ENCODE measurements around the gene FSTL5. TPM values are rescaled to one million over a fixed set of nuclear protein-coding genes. Genes with fewer than 3 reads are reported as not detected.

Gene FSTL5
- total RNA-seq, 1 experiment from 2014 or later = not detected

GRCh38 chr4:161517941-161518340, 645.9 kb downstream of the FSTL5 start:
- peaks cover 3 to 4% of the 10 kb centered on the region in 2 experiments; a peak in 2 of 4 replicates for H3K4me1 Mint-ChIP-seq
- H3K36me3 Mint-ChIP-seq (ENCODE audit: insufficient read depth in 1 of 3, low read depth in 3 of 3) = 0 out of 7 replicates have a peak, but pooled peaks cover 0 to 3% (median 0%) of the 10 kb centered on the region in 3 experiments
- Histone ChIP-seq H4K5ac (ENCODE audit: insufficient read length, low read depth, low read length) (no peak overlapping the region), H3K79me2 (ENCODE audit: insufficient read depth, low read length) (no peaks in the 10 kb centered on the region), H3K14ac (ENCODE audit: insufficient read depth, low read length) (no peak overlapping the region), H4K91ac (ENCODE audit: insufficient read length, low read depth, low read length) (no peak overlapping the region), H2BK12ac (ENCODE audit: insufficient read length, low read depth, low read length) (no peak overlapping the region), H3T11ph (ENCODE audit: low read length) (no peak overlapping the region), H3K23ac (ENCODE audit: insufficient read length, low read depth, low read length) (no peak overlapping the region), H3K56ac (ENCODE audit: insufficient read length, low read depth, low read length) (no peak overlapping the region), H2BK20ac (ENCODE audit: low read depth, low read length, poor library complexity, severe bottlenecking) (no peak overlapping the region), H3K18ac (ENCODE audit: insufficient read length, low read depth, low read length) (no peak overlapping the region), H3K9ac (ENCODE audit: extremely low read depth, insufficient read length, low read length) (no peak overlapping the region), H3K27ac (ENCODE audit: insufficient read length, low read depth, low read length) (no peak overlapping the region), H4K8ac (replicated peaks; ENCODE audit: insufficient read length, low read depth, low read length) (no peak overlapping the region), H3K79me1 (ENCODE audit: insufficient read depth, low read depth, low read length, poor library complexity, severe bottlenecking) (no peaks in the 10 kb centered on the region), H2AK5ac (ENCODE audit: insufficient read length, low read length) (no peak overlapping the region), H3K9me3 (ENCODE audit: control insufficient read depth, low read depth, low read length) (no peaks in the 10 kb centered on the region), H2BK120ac (ENCODE audit: low read depth, low read length, poor library complexity, severe bottlenecking) (no peak overlapping the region), H3K4me1 (ENCODE audit: insufficient read depth, low read length) (no peaks in the 10 kb centered on the region), H2AFZ (ENCODE audit: low read length) (no peak overlapping the region), H3K23me2 (ENCODE audit: insufficient read length, low read depth, low read length, poor library complexity, severe bottlenecking) (no peaks in the 10 kb centered on the region), H3K4me2 (ENCODE audit: insufficient read depth, insufficient read length, low read length) (no peak overlapping the region), H2BK5ac (ENCODE audit: insufficient read length, low read length) (no peak overlapping the region), H3K4ac (ENCODE audit: low read depth, low read length) (no peak overlapping the region), H3K27me3 (ENCODE audit: insufficient read depth, low read length) (no peaks in the 10 kb centered on the region), H4K20me1 (ENCODE audit: control insufficient read depth, insufficient read depth, insufficient read length) (no peaks in the 10 kb centered on the region), H2BK15ac (ENCODE audit: low read depth, low read length) (no peak overlapping the region)
- DNase-seq = no peak
- H3K27me3 Mint-ChIP-seq (ENCODE audit: low read depth) = no peaks in the 10 kb centered on the region
- no peak overlapping the region for H3K27ac Mint-ChIP-seq
- WGBS (ENCODE audit: extremely low coverage, insufficient read length, low lambda C conversion rate) = no CpG with 5 or more reads among the region's 3 CpGs
- no peaks in the 10 kb centered on the region for H3K9me3 Mint-ChIP-seq
- no peak for TF ChIP-seq CTCF (conservative IDR thresholded peaks at IDR 0.05)
- H3K4me3 Mint-ChIP-seq = no peak overlapping the region

Data from H9 (cell line).